HCT116 (cell line): ENCODE data around the gene VTI1B. TPM values are rescaled to one million over a fixed set of nuclear protein-coding genes. Genes with fewer than 3 reads are reported as not detected.

Source experiments
- ATAC-seq: fragments of 200-7000 bp; cut with Tn5 transposase; 2 replicates; pipeline ENCODE4 v1.9.1; 2020; ENCODE audit warnings: mild to moderate bottlenecking, moderate library complexity
- BruUV-seq: library from RNA; stranded (reverse); fragments of 400-500 nt; replicated peaks from 2 replicates; lab custom pipeline; 2021; lab: Mats Ljungman, UMichigan
- CTCF ChIA-PET: fragments of 300-600 bp; sonication (Branson Sonifier 250); formaldehyde crosslinking; loops from one replicate; lab custom pipeline; 2021; ENCODE audit warnings: antibody characterized with exemption; lab: Charles Lee
- POLR2A ChIA-PET: fragments of 300-600, 350-600 bp; sonication (Branson Sonifier 250); formaldehyde crosslinking; loops from one replicate; lab custom pipeline; 2021; ENCODE audit warnings: antibody characterized with exemption; lab: Charles Lee
- RAD21 ChIA-PET, 2 experiments: fragments of 300-600 bp; sonication (Branson Sonifier 250); formaldehyde crosslinking; loops; one replicate each; lab custom pipeline; 2023; ENCODE audit warnings: low total read pairs in 2 of 2; ENCODE audit not compliant: uncharacterized antibody in 2 of 2, unreplicated experiment in 2 of 2, low non-redundant PET in 1 of 2; lab: Charles Lee
- DNase-seq: peaks from one replicate; pipeline ENCODE4 v3.0.0-alpha.2; 2010; ENCODE audit warnings: low read depth, low spot score
- H2AFZ ChIP-seq: fragments of 200-600 bp; shearing (Covaris generic), sonication (generic); 2 replicates; pipeline ENCODE4 v1.6.1; 2017; ENCODE audit warnings: low read depth, mixed run types, mixed read lengths, antibody characterized with exemption, low read length; ENCODE audit not compliant: poor library complexity, severe bottlenecking
- H3K27ac ChIP-seq: 2 replicates; pipeline ENCODE4 v1.5.1; 2012; ENCODE audit warnings: low read depth, low read length
- H3K27me3 ChIP-seq: fragments of 200-600 bp; sonication (generic); 2 replicates; pipeline ENCODE4 v1.6.1; 2016; ENCODE audit warnings: mixed run types, low read length, mixed read lengths; ENCODE audit not compliant: insufficient read depth
- H3K36me3 ChIP-seq, 2 experiments: fragments of 200-500 bp in 1 of 2; fragments of 200-600 bp in 1 of 2; sonication (Bioruptor generic) in 1 of 2; sonication (generic) in 1 of 2; 2 replicates each; pipeline versions ENCODE4 v1.5.1 to v1.6.1; 2014 to 2016; ENCODE audit warnings: low read length in 2 of 2, inconsistent platforms in 1 of 2, mixed read lengths in 1 of 2, mixed run types in 1 of 2; ENCODE audit not compliant: insufficient read depth in 2 of 2, control insufficient read depth in 1 of 2
- H3K4me1 ChIP-seq, 2 experiments: fragments of 200-600 bp in 1 of 2; sonication (generic) in 1 of 2; 2 replicates each; pipeline versions ENCODE4 v1.5.1 to v1.6.1; 2012 to 2017; ENCODE audit warnings: low read length in 2 of 2, inconsistent platforms in 1 of 2, mild to moderate bottlenecking in 1 of 2, mixed read lengths in 1 of 2, mixed run types in 1 of 2, moderate library complexity in 1 of 2; ENCODE audit not compliant: insufficient read depth in 2 of 2, control insufficient read depth in 1 of 2
- H3K4me2 ChIP-seq: fragments of 200-600 bp; sonication (generic); 2 replicates; pipeline ENCODE4 v1.6.1; 2017; ENCODE audit warnings: mixed run types, low read length, mixed read lengths
- H3K4me3 ChIP-seq, 2 experiments: fragments of 200-600 bp in 1 of 2; sonication (generic) in 1 of 2; replicated peaks in 1 of 2; 2 replicates each; pipeline ENCODE4 v1.5.1; 2011 to 2016; ENCODE audit warnings: low read length in 2 of 2, control low read depth in 1 of 2, low read depth in 1 of 2, mild to moderate bottlenecking in 1 of 2, mixed read lengths in 1 of 2, mixed run types in 1 of 2
- H3K79me2 ChIP-seq: fragments of 200-600 bp; sonication (generic); 2 replicates; pipeline ENCODE4 v1.6.1; 2017; ENCODE audit warnings: mild to moderate bottlenecking, mixed run types, low read length, moderate library complexity, mixed read lengths; ENCODE audit not compliant: insufficient read depth
- H3K9ac ChIP-seq: fragments of 200-600 bp; sonication (generic); 2 replicates; pipeline ENCODE4 v1.6.1; 2016; ENCODE audit warnings: low read length, mixed read lengths
- H3K9me2 ChIP-seq: fragments of 200-600 bp; sonication (generic), shearing (Covaris generic); 2 replicates; pipeline ENCODE4 v1.6.1; 2017; ENCODE audit warnings: mixed run types, mild to moderate bottlenecking, moderate library complexity; ENCODE audit not compliant: insufficient read depth
- H3K9me3 ChIP-seq, 2 experiments: fragments of 200-500 bp in 1 of 2; fragments of 200-600 bp in 1 of 2; sonication (Bioruptor generic) in 1 of 2; sonication (generic) in 1 of 2; 2 replicates each; pipeline ENCODE4 v1.6.1; 2014 to 2017; ENCODE audit warnings: low read length in 2 of 2, mixed read lengths in 2 of 2, inconsistent platforms in 1 of 2, low read depth in 1 of 2, mild to moderate bottlenecking in 1 of 2, mixed run types in 1 of 2, moderate library complexity in 1 of 2; ENCODE audit not compliant: control insufficient read depth in 1 of 2, insufficient read depth in 1 of 2
- H4K20me1 ChIP-seq: fragments of 200-600 bp; sonication (generic), shearing (Covaris generic); 2 replicates; pipeline ENCODE4 v1.6.1; 2017; ENCODE audit warnings: mixed run types, mild to moderate bottlenecking, moderate library complexity; ENCODE audit not compliant: insufficient read depth
- ATF3 ChIP-seq: IDR thresholded peaks from 2 replicates; pipeline ENCODE4 v1.6.1; 2012
- CBX3 ChIP-seq: IDR thresholded peaks from 2 replicates; pipeline ENCODE4 v1.6.1; 2012; ENCODE audit warnings: low read depth
- EGR1 ChIP-seq: IDR thresholded peaks from 2 replicates; pipeline ENCODE4 v1.6.1; 2012; ENCODE audit warnings: low read depth
- ELF1 ChIP-seq: IDR thresholded peaks from 2 replicates; pipeline ENCODE4 v1.6.1; 2012; ENCODE audit warnings: low read depth, borderline replicate concordance
- EZH2 ChIP-seq: fragments of 200-600 bp; sonication (generic); IDR thresholded peaks from 2 replicates; pipeline ENCODE4 v1.6.1; 2017; ENCODE audit warnings: antibody characterized with exemption, mixed run types
- EZH2phosphoT487 ChIP-seq: fragments of 200-600 bp; IDR thresholded peaks from 2 replicates; pipeline ENCODE4 v1.6.1; 2018; ENCODE audit warnings: antibody characterized with exemption, borderline replicate concordance
- FOSL1 ChIP-seq: IDR thresholded peaks from 2 replicates; pipeline ENCODE4 v1.6.1; 2012; ENCODE audit warnings: low read depth
- MAX ChIP-seq: IDR thresholded peaks from 2 replicates; pipeline ENCODE4 v1.6.1; 2012
- POLR2A ChIP-seq: IDR thresholded peaks from 2 replicates; pipeline ENCODE4 v1.7.0; 2011; ENCODE audit warnings: borderline replicate concordance; ENCODE audit not compliant: insufficient read depth, insufficient read length; ENCODE audit errors: extremely low read depth
- RAD21 ChIP-seq: IDR thresholded peaks from 2 replicates; pipeline ENCODE4 v1.6.1; 2012; ENCODE audit warnings: low read depth, mild to moderate bottlenecking
- SIN3A ChIP-seq: IDR thresholded peaks from 2 replicates; pipeline ENCODE4 v1.6.1; 2012; ENCODE audit warnings: low read depth
- SP1 ChIP-seq: IDR thresholded peaks from 2 replicates; pipeline ENCODE4 v1.6.1; 2012; ENCODE audit warnings: low read depth
- ZBTB33 ChIP-seq: IDR thresholded peaks from 2 replicates; pipeline ENCODE4 v1.6.1; 2011; ENCODE audit warnings: mild to moderate bottlenecking, low read length, moderate library complexity; ENCODE audit not compliant: insufficient replicate concordance; ENCODE audit errors: extremely low read depth
- ZFX ChIP-seq: fragments of 450-650 bp; IDR thresholded peaks from 2 replicates; pipeline ENCODE4 v1.6.1; 2017
- ZNF274 ChIP-seq: fragments of 200-500 bp; sonication (Bioruptor generic); IDR thresholded peaks from 2 replicates; pipeline ENCODE4 v1.6.1; 2014; ENCODE audit warnings: mild to moderate bottlenecking, low read depth, low read length, inconsistent platforms
- intact Hi-C: fragments of 100-400 bp; cut with micrococcal nuclease; formaldehyde crosslinking; loops from 2 replicates; pipeline ENCODE4 v1.10.0; 2022
- total RNA-seq: library from RNA; stranded (reverse); gene quantifications from one replicate; pipeline ENCODE4 v1.2.1, GENCODE V29; 2021; ENCODE audit not compliant: unreplicated experiment

VTI1B gene
- total RNA-seq, 1 experiment from 2014 or later: 86.3 TPM

GRCh38 chr14:67680941-67681340 lies 6.5 kb upstream of the VTI1B start:
- CTCF ChIA-PET: no interaction called here

GRCh38 chr14:67680121-67680602 lies 5.7 kb upstream of the VTI1B start:
- Histone ChIP-seq H4K20me1 (no peaks in the 10 kb centered on the region), H3K9ac (no peak overlapping the region), H3K9me3 (no peaks in the 10 kb centered on the region), H3K4me3 (no peak overlapping the region), H3K79me2 (peaks cover 17% of the 10 kb centered on the region; the same call in 1 of the 2 replicates), H3K4me2 (no peak overlapping the region), H3K9me2 (no peaks in the 10 kb centered on the region), H3K4me1 (peaks cover 0 to 5% of the 10 kb centered on the region in 2 experiments; a peak in 2 of 4 replicates), H3K27me3 (no peaks in the 10 kb centered on the region), H3K27ac (no peak overlapping the region), H3K36me3 (peaks cover 29 to 44% of the 10 kb centered on the region in 2 experiments), H2AFZ (no peak overlapping the region)
- ATAC-seq (no peak), DNase-seq (no peak)
- ChIA-PET RAD21 (no interaction called here), CTCF (no interaction called here), POLR2A (no interaction called here)
- BruUV-seq: no TSS peak
- intact Hi-C loops: no loop called here
- TF ChIP-seq ELF1 (no peak), MAX (no peak), POLR2A (no peak), ZFX (no peak), SP1 (no peak), ATF3 (no peak), FOSL1 (no peak), ZBTB33 (no peak), EZH2phosphoT487 (no peak), ZNF274 (no peak), SIN3A (no peak), EZH2 (no peak), RAD21 (no peak), CBX3 (no peak), EGR1 (no peak)

More at GRCh38 chr14:67680941-67681340, 6.5 kb upstream of the VTI1B start:
- no peaks in the 10 kb centered on the region for H3K27me3 ChIP-seq
- no peak overlapping the region for H3K4me3 ChIP-seq
- POLR2A ChIA-PET: no interaction called here
- H3K9me2 ChIP-seq: no peaks in the 10 kb centered on the region
- no peak overlapping the region for H3K9ac ChIP-seq
- ATAC-seq: no peak
- H3K9me3 ChIP-seq: no peaks in the 10 kb centered on the region
- H4K20me1 ChIP-seq: no peaks in the 10 kb centered on the region
- TF ChIP-seq RAD21 (no peak), CBX3 (no peak), EGR1 (no peak), ATF3 (no peak)
- TF ChIP-seq, all 23 proteins: peak for 0
- H3K4me1 ChIP-seq: no peaks in the 10 kb centered on the region
- BruUV-seq: no TSS peak
- H3K4me2 ChIP-seq: no peak overlapping the region
- H2AFZ ChIP-seq: no peak overlapping the region
- RAD21 ChIA-PET: no interaction called here
- peaks cover 17% of the 10 kb centered on the region; the same call in 1 of the 2 replicates for H3K79me2 ChIP-seq
- intact Hi-C loops: no loop called here
- H3K27ac ChIP-seq: no peak overlapping the region
- H3K36me3 ChIP-seq: peaks cover 36 to 44% of the 10 kb centered on the region in 2 experiments
- DNase-seq: no peak
